Endothelial cell of umbilical vein (primary cell): ENCODE data around the gene TBPL1. TPM values are rescaled to one million over a fixed set of nuclear protein-coding genes. Genes with fewer than 3 reads are reported as not detected.

Experiments
- BruUV-seq: library from RNA; stranded (reverse); fragments of 400-500 nt; replicated peaks from 2 replicates; lab custom pipeline; 2021; lab: Mats Ljungman, UMichigan
- CTCF ChIA-PET: fragments of 300-600, 350-600 bp; sonication (Branson Sonifier 250); formaldehyde crosslinking; loops from one replicate; lab custom pipeline; 2021; ENCODE audit warnings: antibody characterized with exemption, inconsistent platforms; lab: Charles Lee
- POLR2A ChIA-PET: fragments of 300-600, 350-600 bp; sonication (Branson Sonifier 250); formaldehyde crosslinking; loops from one replicate; lab custom pipeline; 2021; ENCODE audit warnings: antibody characterized with exemption, inconsistent platforms; lab: Charles Lee
- DNase-seq: peaks from one replicate; pipeline ENCODE4 v3.0.0-alpha.2; 2011; ENCODE audit warnings: low read depth, low spot score
- FAIRE-seq: peaks from 2 replicates; lab custom pipeline; 2011; peaks lifted over from hg19 to GRCh38; lab: Jason Lieb, UNC
- H2AFZ ChIP-seq: 2 replicates; pipeline ENCODE4 v1.6.0; 2012; ENCODE audit warnings: low read depth, low read length, control low read depth, inconsistent platforms
- H3K27ac ChIP-seq: 2 replicates; pipeline ENCODE4 v1.5.1; 2011; ENCODE audit warnings: low read depth, mild to moderate bottlenecking, control low read depth, low read length, moderate library complexity; ENCODE audit not compliant: insufficient read depth
- H3K27me3 ChIP-seq, 2 experiments: 2 replicates each; pipeline versions ENCODE4 v1.6.0 to v1.6.1; 2011; ENCODE audit warnings: low read length in 2 of 2, mixed read lengths in 1 of 2; ENCODE audit not compliant: control insufficient read depth in 2 of 2, insufficient read depth in 2 of 2
- H3K36me3 ChIP-seq, 2 experiments: 2 replicates in 1 of 2; 3 replicates in 1 of 2; pipeline ENCODE4 v1.5.1; 2011; ENCODE audit warnings: low read length in 2 of 2, mild to moderate bottlenecking in 1 of 2, moderate library complexity in 1 of 2; ENCODE audit not compliant: control insufficient read depth in 2 of 2, insufficient read depth in 2 of 2; ENCODE audit errors: extremely low read depth in 1 of 2
- H3K4me1 ChIP-seq: 3 replicates; pipeline ENCODE4 v1.5.1; 2011; ENCODE audit warnings: mild to moderate bottlenecking, low read length; ENCODE audit not compliant: control insufficient read depth, insufficient read depth; ENCODE audit errors: extremely low read depth
- H3K4me2 ChIP-seq: 2 replicates; pipeline ENCODE4 v1.6.1; 2011; ENCODE audit warnings: low read length, control low read depth, mixed read lengths; ENCODE audit not compliant: insufficient read depth
- H3K4me3 ChIP-seq, 3 experiments: fragments of 200-600 bp in 1 of 3; sonication (generic), shearing (Covaris generic) in 1 of 3; replicated peaks in 1 of 3; 2 replicates each; pipeline ENCODE4 v1.5.1; 2011 to 2016; ENCODE audit warnings: control low read depth in 3 of 3, low read length in 3 of 3, mild to moderate bottlenecking in 2 of 3, inconsistent platforms in 1 of 3, low read depth in 1 of 3, moderate library complexity in 1 of 3; ENCODE audit not compliant: insufficient read depth in 1 of 3
- H3K79me2 ChIP-seq: 2 replicates; pipeline ENCODE4 v1.6.0; 2012; ENCODE audit warnings: low read length, inconsistent platforms; ENCODE audit not compliant: control insufficient read depth, insufficient read depth
- H3K9ac ChIP-seq: replicated peaks from 2 replicates; pipeline ENCODE3; 2011; ENCODE audit warnings: low read length, control low read depth; ENCODE audit not compliant: insufficient read depth; ENCODE audit errors: extremely low read depth
- H3K9me1 ChIP-seq: replicated peaks from 3 replicates; pipeline ENCODE4 v1.6.0; 2011; ENCODE audit warnings: mild to moderate bottlenecking, low read length; ENCODE audit not compliant: control insufficient read depth, insufficient read depth; ENCODE audit errors: extremely low read depth
- H3K9me3 ChIP-seq: replicated peaks from 2 replicates; pipeline ENCODE4 v1.5.1; 2012; ENCODE audit warnings: low read length, inconsistent platforms; ENCODE audit not compliant: control insufficient read depth, insufficient read depth
- H4K20me1 ChIP-seq: replicated peaks from 2 replicates; pipeline ENCODE3; 2011; ENCODE audit warnings: mild to moderate bottlenecking, low read length; ENCODE audit not compliant: control insufficient read depth, insufficient read depth; ENCODE audit errors: extremely low read depth
- CTCF ChIP-seq, 2 donors: IDR thresholded peaks; 1 replicate in 1 of 2; 2 replicates in 1 of 2; pipeline ENCODE4 v1.5.1; 2011; ENCODE audit warnings: low read length in 2 of 2, mild to moderate bottlenecking in 2 of 2, moderate library complexity in 2 of 2, control low read depth in 1 of 2, inconsistent platforms in 1 of 2, low read depth in 1 of 2; ENCODE audit not compliant: insufficient read depth in 1 of 2; ENCODE audit errors: extremely low read depth in 1 of 2
- EZH2 ChIP-seq: IDR thresholded peaks from 2 replicates; pipeline ENCODE4 v1.6.1; 2012; ENCODE audit warnings: borderline replicate concordance, low read depth, mild to moderate bottlenecking, moderate library complexity, low read length, inconsistent platforms; ENCODE audit not compliant: severe bottlenecking
- FOS ChIP-seq: IDR thresholded peaks from 2 replicates; pipeline ENCODE4 v1.6.1; 2011; ENCODE audit warnings: mild to moderate bottlenecking, low read length, moderate library complexity, borderline replicate concordance; ENCODE audit not compliant: insufficient read depth
- GATA2 ChIP-seq: IDR thresholded peaks from 2 replicates; pipeline ENCODE4 v1.7.0; 2011; ENCODE audit warnings: low read depth, mild to moderate bottlenecking, moderate library complexity, mixed read lengths, low read length; ENCODE audit not compliant: insufficient read length, insufficient read depth
- JUN ChIP-seq: IDR thresholded peaks from 2 replicates; pipeline ENCODE4 v1.6.1; 2011; ENCODE audit warnings: borderline replicate concordance, low read depth; ENCODE audit not compliant: insufficient read length, insufficient read depth
- MAX ChIP-seq: IDR thresholded peaks from 2 replicates; pipeline ENCODE4 v1.6.1; 2011; ENCODE audit not compliant: insufficient read depth, insufficient read length
- MYC ChIP-seq: IDR thresholded peaks from one replicate; pipeline ENCODE4 v1.6.1; 2011; ENCODE audit warnings: mild to moderate bottlenecking, low read depth, low read length
- POLR2A ChIP-seq: IDR thresholded peaks from 2 replicates; pipeline ENCODE4 v1.6.1; 2012; ENCODE audit warnings: low read depth, mild to moderate bottlenecking, control low read depth, low read length
- POLR2AphosphoS5 ChIP-seq: IDR thresholded peaks from 2 replicates; pipeline ENCODE4 v1.6.1; 2012; ENCODE audit warnings: low read depth, mild to moderate bottlenecking, control low read depth, low read length, moderate library complexity; ENCODE audit not compliant: insufficient read depth
- dilution Hi-C: fragments of 300-500 bp; cut with MboI; formaldehyde crosslinking; loops from one replicate; pipeline ENCODE4 v1.15.0; 2019; ENCODE audit warnings: low sequenced_read_pairs; ENCODE audit not compliant: extremely low pct_ligation_motif_present
- intact Hi-C: fragments of 100-400 bp; cut with micrococcal nuclease; formaldehyde crosslinking; loops from one replicate; pipeline ENCODE4 v1.10.0; 2022
- polyA plus RNA-seq, 4 experiments: library from polyadenylated mRNA; depleted of rRNA in 3 of 4; stranded (reverse) in 3 of 4; unstranded in 1 of 4; fragments of >200 nt; gene quantifications; 2 replicates each; pipeline versions ENCODE4 v1.2.1 to v1.2.3, GENCODE V29; 2011 to 2012; ENCODE audit warnings: missing spikeins in 1 of 4
- total RNA-seq: library from RNA; stranded (reverse); gene quantifications from 2 replicates; pipeline ENCODE4 v1.2.3, GENCODE V29; 2021

TBPL1 gene
- total and polyA plus RNA-seq, 2 donors (not counting 3 experiments of a cell fraction or from before 2014, with no cell fraction given), result 19.6 to 31.2 TPM

- no peak overlapping the region for H3K4me2 ChIP-seq
- no peaks in the 10 kb centered on the region for H3K9me3 ChIP-seq
- no peak overlapping the region for H3K27ac ChIP-seq
- H3K27me3 ChIP-seq, result no peaks in the 10 kb centered on the region
- no peaks in the 10 kb centered on the region for H3K9me1 ChIP-seq
- FAIRE-seq (no peak), DNase-seq (no peak)
- no TSS peak for BruUV-seq
- H3K9ac ChIP-seq, result no peak overlapping the region
- CTCF ChIA-PET, result interaction anchor here (1.1 to 1.7 kb wide), 3 partner anchors 13 to 111 kb away, joined by 3 to 7 read pairs (median 4); no protein-coding TSS in a partner anchor
- H3K36me3 ChIP-seq, result peaks cover 2 to 17% of the 10 kb centered on the region in 2 experiments
- H3K4me1 ChIP-seq, result peaks cover 5% of the 10 kb centered on the region
- TF ChIP-seq JUN (no peak), POLR2A (no peak), CTCF (IDR thresholded peaks at IDR 0.05; ENCODE audit: extremely low read depth in 1 of 2, insufficient read depth in 1 of 2, low read depth in 1 of 2, low read length in 2 of 2) (no peak), EZH2 (no peak), GATA2 (no peak), POLR2AphosphoS5 (no peak), MYC (no peak), MAX (no peak), FOS (no peak)
- no peaks in the 10 kb centered on the region for H4K20me1 ChIP-seq
- POLR2A ChIA-PET, result no interaction called here
- H3K79me2 ChIP-seq, result no peaks in the 10 kb centered on the region
- H2AFZ ChIP-seq, result no peak overlapping the region
- intact Hi-C loops (no loop called here), dilution Hi-C loops (no loop called here)
- no peak overlapping the region for H3K4me3 ChIP-seq
Observed at GRCh38 chr6:133985970-133986369, 32.9 kb downstream of the TBPL1 start.
